Activated naive CD4-positive, alpha-beta T cell treated with anti-CD3 and anti-CD28 coated beads, Interleukin-2, amount 50 U/mL, for 24 hours (primary cell): ENCODE data around the gene DPP6.

Experiments used
- H3K27ac Mint-ChIP-seq: one replicate; pipeline ENCODE4 v1.8.0; 2021; ENCODE audit warnings: mild to moderate bottlenecking, mixed read lengths
- H3K27me3 Mint-ChIP-seq: one replicate; pipeline ENCODE4 v1.8.0; 2021; ENCODE audit warnings: mixed read lengths
- H3K36me3 Mint-ChIP-seq: one replicate; pipeline ENCODE4 v1.8.0; 2021; ENCODE audit warnings: mixed read lengths
- H3K4me1 Mint-ChIP-seq: one replicate; pipeline ENCODE4 v1.8.0; 2021; ENCODE audit warnings: mixed read lengths
- H3K4me3 Mint-ChIP-seq: one replicate; pipeline ENCODE4 v1.8.0; 2021; ENCODE audit warnings: mild to moderate bottlenecking, mixed read lengths
- H3K9me3 Mint-ChIP-seq: one replicate; pipeline ENCODE4 v1.8.0; 2021; ENCODE audit warnings: mixed read lengths

DPP6 gene

GRCh38 chr7:154241988-154242387, 189.8 kb downstream of the DPP6 start:
- Mint-ChIP-seq H3K36me3 (no peaks in the 10 kb centered on the region), H3K9me3 (peaks cover 5% of the 10 kb centered on the region), H3K27me3 (no peaks in the 10 kb centered on the region), H3K27ac (no peak overlapping the region), H3K4me3 (no peak overlapping the region), H3K4me1 (no peaks in the 10 kb centered on the region)

- no peaks in the 10 kb centered on the region for H3K36me3 Mint-ChIP-seq
- no peak overlapping the region for H3K27ac Mint-ChIP-seq
- no peak overlapping the region for H3K4me3 Mint-ChIP-seq
- H3K27me3 Mint-ChIP-seq, result no peaks in the 10 kb centered on the region
- H3K9me3 Mint-ChIP-seq, result peaks cover 5% of the 10 kb centered on the region
- no peaks in the 10 kb centered on the region for H3K4me1 Mint-ChIP-seq
Observed at GRCh38 chr7:154242709-154243108, 190.5 kb downstream of the DPP6 start.

GRCh38 chr7:154252046-154252445, 199.8 kb downstream of the DPP6 start:
- no peaks in the 10 kb centered on the region for H3K4me1 Mint-ChIP-seq

GRCh38 chr7:154253810-154254209, 201.6 kb downstream of the DPP6 start:
- Mint-ChIP-seq H3K9me3 (peaks cover 6% of the 10 kb centered on the region), H3K4me3 (no peak overlapping the region), H3K4me1 (no peaks in the 10 kb centered on the region), H3K36me3 (no peaks in the 10 kb centered on the region), H3K27ac (no peak overlapping the region), H3K27me3 (no peaks in the 10 kb centered on the region)

More at GRCh38 chr7:154252046-154252445, 199.8 kb downstream of the DPP6 start:
- H3K36me3 Mint-ChIP-seq, result no peaks in the 10 kb centered on the region
- H3K4me3 Mint-ChIP-seq, result no peak overlapping the region
- H3K27ac Mint-ChIP-seq, result no peak overlapping the region
- H3K9me3 Mint-ChIP-seq, result peaks cover 6% of the 10 kb centered on the region
- no peaks in the 10 kb centered on the region for H3K27me3 Mint-ChIP-seq

- Mint-ChIP-seq H3K27ac (no peak overlapping the region), H3K4me1 (no peaks in the 10 kb centered on the region), H3K4me3 (no peak overlapping the region), H3K9me3 (peaks cover 6% of the 10 kb centered on the region), H3K27me3 (no peaks in the 10 kb centered on the region), H3K36me3 (no peaks in the 10 kb centered on the region)
Observed at GRCh38 chr7:154255324-154255723, 203.1 kb downstream of the DPP6 start.

GRCh38 chr7:154256150-154256549, 204.0 kb downstream of the DPP6 start:
- H3K27me3 Mint-ChIP-seq, result no peaks in the 10 kb centered on the region
- peaks cover 1% of the 10 kb centered on the region for H3K9me3 Mint-ChIP-seq
- H3K4me3 Mint-ChIP-seq, result no peak overlapping the region
- H3K4me1 Mint-ChIP-seq, result no peaks in the 10 kb centered on the region
- H3K27ac Mint-ChIP-seq, result no peak overlapping the region
- H3K36me3 Mint-ChIP-seq, result no peaks in the 10 kb centered on the region

GRCh38 chr7:154259396-154259795, 207.2 kb downstream of the DPP6 start:
- H3K36me3 Mint-ChIP-seq, result no peaks in the 10 kb centered on the region
- no peak overlapping the region for H3K27ac Mint-ChIP-seq
- no peak overlapping the region for H3K4me3 Mint-ChIP-seq
- no peaks in the 10 kb centered on the region for H3K27me3 Mint-ChIP-seq
- no peaks in the 10 kb centered on the region for H3K9me3 Mint-ChIP-seq
- no peaks in the 10 kb centered on the region for H3K4me1 Mint-ChIP-seq

- Mint-ChIP-seq H3K36me3 (no peaks in the 10 kb centered on the region), H3K4me1 (no peaks in the 10 kb centered on the region), H3K27ac (no peak overlapping the region), H3K9me3 (no peaks in the 10 kb centered on the region), H3K27me3 (no peaks in the 10 kb centered on the region), H3K4me3 (no peak overlapping the region)
Observed at GRCh38 chr7:154287356-154287755, 235.2 kb downstream of the DPP6 start.

GRCh38 chr7:154289119-154289518, 236.9 kb downstream of the DPP6 start:
- no peak overlapping the region for H3K27ac Mint-ChIP-seq
- no peaks in the 10 kb centered on the region for H3K9me3 Mint-ChIP-seq
- no peaks in the 10 kb centered on the region for H3K36me3 Mint-ChIP-seq
- no peaks in the 10 kb centered on the region for H3K27me3 Mint-ChIP-seq
- H3K4me1 Mint-ChIP-seq, result no peaks in the 10 kb centered on the region
- no peak overlapping the region for H3K4me3 Mint-ChIP-seq

GRCh38 chr7:154296443-154296842, 244.2 kb downstream of the DPP6 start:
- Mint-ChIP-seq H3K27ac (no peak overlapping the region), H3K9me3 (no peaks in the 10 kb centered on the region), H3K4me3 (no peak overlapping the region), H3K4me1 (no peaks in the 10 kb centered on the region), H3K27me3 (no peaks in the 10 kb centered on the region), H3K36me3 (no peaks in the 10 kb centered on the region)

GRCh38 chr7:154299736-154300135, 247.5 kb downstream of the DPP6 start:
- no peaks in the 10 kb centered on the region for H3K9me3 Mint-ChIP-seq
- H3K4me1 Mint-ChIP-seq, result no peaks in the 10 kb centered on the region
- no peak overlapping the region for H3K4me3 Mint-ChIP-seq
- H3K36me3 Mint-ChIP-seq, result no peaks in the 10 kb centered on the region
- peaks cover 4% of the 10 kb centered on the region for H3K27me3 Mint-ChIP-seq
- H3K27ac Mint-ChIP-seq, result no peak overlapping the region

GRCh38 chr7:154302380-154302779, 250.2 kb downstream of the DPP6 start:
- no peaks in the 10 kb centered on the region for H3K9me3 Mint-ChIP-seq
- no peaks in the 10 kb centered on the region for H3K4me1 Mint-ChIP-seq
- H3K27ac Mint-ChIP-seq, result no peak overlapping the region
- no peaks in the 10 kb centered on the region for H3K36me3 Mint-ChIP-seq
- peaks cover 6% of the 10 kb centered on the region for H3K27me3 Mint-ChIP-seq
- H3K4me3 Mint-ChIP-seq, result no peak overlapping the region

- Mint-ChIP-seq H3K27ac (no peak overlapping the region), H3K27me3 (peaks cover 6% of the 10 kb centered on the region), H3K4me3 (no peak overlapping the region), H3K4me1 (no peaks in the 10 kb centered on the region), H3K36me3 (no peaks in the 10 kb centered on the region), H3K9me3 (no peaks in the 10 kb centered on the region)
Observed at GRCh38 chr7:154304231-154304630, 252.0 kb downstream of the DPP6 start.

- H3K27ac Mint-ChIP-seq, result peak overlapping the region; percentile 18
Observed at GRCh38 chr7:154304740-154305700, 252.8 kb downstream of the DPP6 start.

GRCh38 chr7:154306036-154306435, 253.8 kb downstream of the DPP6 start:
- Mint-ChIP-seq H3K4me1 (no peaks in the 10 kb centered on the region), H3K27me3 (peaks cover 8% of the 10 kb centered on the region), H3K27ac (no peak overlapping the region), H3K36me3 (no peaks in the 10 kb centered on the region), H3K9me3 (no peaks in the 10 kb centered on the region), H3K4me3 (no peak overlapping the region)

More at GRCh38 chr7:154304740-154305700, 252.8 kb downstream of the DPP6 start:
- Mint-ChIP-seq H3K4me3 (no peak overlapping the region), H3K4me1 (no peaks in the 10 kb centered on the region), H3K9me3 (no peaks in the 10 kb centered on the region), H3K36me3 (no peaks in the 10 kb centered on the region), H3K27me3 (peaks cover 6% of the 10 kb centered on the region)

GRCh38 chr7:154308928-154309327, 256.7 kb downstream of the DPP6 start:
- Mint-ChIP-seq H3K27me3 (peaks cover 8% of the 10 kb centered on the region), H3K27ac (no peak overlapping the region), H3K36me3 (no peaks in the 10 kb centered on the region), H3K9me3 (no peaks in the 10 kb centered on the region), H3K4me1 (no peaks in the 10 kb centered on the region), H3K4me3 (no peak overlapping the region)
